Right lobe of liver (tissue), 6 donors: ENCODE results near the gene IZUMO4. TPM values are rescaled to one million over a fixed set of nuclear protein-coding genes. Genes with fewer than 3 reads are reported as not detected.
A peak's percentile ranks its signal among the peaks of the same experiment; 100 is the strongest.

Source experiments
- ATAC-seq, 4 donors: fragments of 200-7000 bp; cut with Tn5 transposase; one replicate each; pipeline ENCODE4 v1.9.1; 2020; ENCODE audit warnings: mild to moderate bottlenecking in 4 of 4, moderate library complexity in 4 of 4
- DNase-seq, 3 donors: peaks; one replicate each; pipeline ENCODE4 v3.0.0-alpha.2; 2020
- H3K27ac ChIP-seq, 3 donors: fragments of 200-600 bp; one replicate each; pipeline ENCODE4 v1.8.0; 2022
- H3K27me3 ChIP-seq, 2 donors: fragments of 200-600 bp; one replicate each; pipeline ENCODE4 v1.8.0; 2022
- H3K36me3 ChIP-seq, 4 donors: fragments of 200-600 bp; sonication (generic) in 1 of 4; one replicate each; pipeline versions ENCODE4 v1.5.1 to v1.8.0; 2017 to 2022; ENCODE audit warnings: control low read depth in 1 of 4
- H3K4me1 ChIP-seq, 4 donors: fragments of 200-600 bp; sonication (generic) in 1 of 4; one replicate each; pipeline versions ENCODE4 v1.5.1 to v1.8.0; 2017 to 2022; ENCODE audit warnings: control low read depth in 1 of 4
- H3K4me3 ChIP-seq, 3 donors: fragments of 200-600 bp; one replicate each; pipeline ENCODE4 v1.8.0; 2022
- H3K9me3 ChIP-seq, 4 donors: fragments of 200-600 bp; sonication (generic) in 1 of 4; one replicate each; pipeline versions ENCODE4 v1.5.1 to v1.8.0; 2017 to 2022; ENCODE audit warnings: control low read depth in 1 of 4
- POLR2A ChIP-seq: fragments of 450-650 bp; IDR thresholded peaks from one replicate; pipeline ENCODE4 v1.6.1; 2017; ENCODE audit warnings: antibody characterized with exemption, mild to moderate bottlenecking
- WGBS: methylation state at CpG from one replicate; pipeline ENCODE4 v1.1.6; 2018; ENCODE audit warnings: low coverage, low lambda C conversion rate; ENCODE audit not compliant: insufficient coverage; ENCODE audit errors: missing lambda C conversion rate; 5-methylcytosine and 5-hydroxymethylcytosine counted together
- intact Hi-C, 2 donors: fragments of 100-400 bp; cut with DNase I; formaldehyde crosslinking; loops; one replicate each; pipeline versions ENCODE4 v1.11.2 to v1.14.1; 2022
- total RNA-seq, 6 experiments: library from RNA; depleted of rRNA in 2 of 6; stranded (reverse); fragments of >200 nt in 2 of 6; fragmentation: NEBNext Ultra II Directional in 3 of 6; extraction: Animal tissue kit (Norgen Biotek cat#: 25700) in 3 of 6; gene quantifications; one replicate each; pipeline versions ENCODE4 v1.1.0 to v1.2.4, GENCODE V29; 2016 to 2023
- TF ChIP-seq, protein P1 (sequence below), 4 donors: fragments of 200-600 bp in 3 of 4; fragments of 450-650 bp in 1 of 4; IDR thresholded peaks; one replicate each; pipeline versions ENCODE4 v1.5.1 to v1.8.0; 2016 to 2022; ENCODE audit warnings: antibody characterized with exemption in 4 of 4, mild to moderate bottlenecking in 2 of 4
- donor health status: DM: no; HTN: yes; CAD: no.
- donor health status: DM: no; HTN: no; CAD: no.
- donor health status: DM: no; HTN: no; CAD: no.
- donor health status: DM: no; HTN: yes; CAD: no.
- donor health status: DM: no; HTN: yes; CAD: no.

Gene IZUMO4
- total RNA-seq, 6 experiments from 2014 or later = 1.2 to 6.9 (median 4.2) TPM; not detected in 1

DNA sequence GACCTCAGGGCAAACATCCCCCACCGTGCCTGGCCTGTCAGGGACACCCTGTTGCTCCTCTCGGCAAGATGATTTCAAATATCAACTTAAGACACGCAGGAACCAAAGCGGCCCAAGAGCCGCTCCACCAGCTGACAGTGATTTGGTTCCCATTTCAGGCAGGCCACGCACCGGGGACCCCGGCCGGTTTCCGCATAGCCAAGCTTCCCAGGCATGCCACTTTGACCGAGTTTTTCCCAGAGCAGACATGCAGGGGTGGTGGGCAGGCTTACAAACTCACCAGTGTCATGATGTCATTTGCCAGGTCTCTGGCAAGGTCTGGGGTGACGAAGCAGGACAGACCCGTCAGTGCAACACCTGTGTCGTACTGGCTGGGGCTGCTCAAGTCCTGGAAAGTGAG is 35.5 kb downstream of the IZUMO4 start:
- peaks cover 0 to 27% (median 8%) of the 10 kb centered on the region in 4 donors for H3K4me1 ChIP-seq
- H3K27me3 ChIP-seq = no peaks in the 10 kb centered on the region
- ATAC-seq (no peak), DNase-seq (no peak)
- no peak overlapping the region for H3K27ac ChIP-seq
- H3K4me3 ChIP-seq = no peak overlapping the region
- intact Hi-C loops = no loop called here
- H3K36me3 ChIP-seq = peaks cover 0 to 51% (median 12%) of the 10 kb centered on the region in 4 donors
- H3K9me3 ChIP-seq = no peaks in the 10 kb centered on the region
- WGBS = 87% methylated on average over 3 of the region's 14 CpGs
- TF ChIP-seq POLR2A = no peak
- TF ChIP-seq, protein P1, sequence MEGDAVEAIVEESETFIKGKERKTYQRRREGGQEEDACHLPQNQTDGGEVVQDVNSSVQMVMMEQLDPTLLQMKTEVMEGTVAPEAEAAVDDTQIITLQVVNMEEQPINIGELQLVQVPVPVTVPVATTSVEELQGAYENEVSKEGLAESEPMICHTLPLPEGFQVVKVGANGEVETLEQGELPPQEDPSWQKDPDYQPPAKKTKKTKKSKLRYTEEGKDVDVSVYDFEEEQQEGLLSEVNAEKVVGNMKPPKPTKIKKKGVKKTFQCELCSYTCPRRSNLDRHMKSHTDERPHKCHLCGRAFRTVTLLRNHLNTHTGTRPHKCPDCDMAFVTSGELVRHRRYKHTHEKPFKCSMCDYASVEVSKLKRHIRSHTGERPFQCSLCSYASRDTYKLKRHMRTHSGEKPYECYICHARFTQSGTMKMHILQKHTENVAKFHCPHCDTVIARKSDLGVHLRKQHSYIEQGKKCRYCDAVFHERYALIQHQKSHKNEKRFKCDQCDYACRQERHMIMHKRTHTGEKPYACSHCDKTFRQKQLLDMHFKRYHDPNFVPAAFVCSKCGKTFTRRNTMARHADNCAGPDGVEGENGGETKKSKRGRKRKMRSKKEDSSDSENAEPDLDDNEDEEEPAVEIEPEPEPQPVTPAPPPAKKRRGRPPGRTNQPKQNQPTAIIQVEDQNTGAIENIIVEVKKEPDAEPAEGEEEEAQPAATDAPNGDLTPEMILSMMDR (IDR thresholded peaks at IDR 0.05) = no peak

- intact Hi-C loops = no loop called here
- 54% methylated on average over 8 of the region's 19 CpGs for WGBS
- TF ChIP-seq, protein P1 (IDR thresholded peaks at IDR 0.05) = no peak
- no peak for TF ChIP-seq POLR2A
- DNase-seq (peak; percentile 73 to 81 (median 80)), ATAC-seq (peak; percentile 77 to 87 (median 78))
- Histone ChIP-seq H3K9me3 (no peaks in the 10 kb centered on the region), H3K4me1 (peaks cover 0 to 27% (median 8%) of the 10 kb centered on the region in 4 donors), H3K4me3 (peak overlapping the region in 1 of 3 donors; percentile 2), H3K27ac (peak overlapping the region in 2 of 3 donors; percentile 41 to 84), H3K27me3 (no peaks in the 10 kb centered on the region), H3K36me3 (peaks cover 0 to 54% (median 12%) of the 10 kb centered on the region in 4 donors)
Measured at GRCh38 chr19:2132731-2133490, 36.2 kb downstream of the IZUMO4 start.

DNA sequence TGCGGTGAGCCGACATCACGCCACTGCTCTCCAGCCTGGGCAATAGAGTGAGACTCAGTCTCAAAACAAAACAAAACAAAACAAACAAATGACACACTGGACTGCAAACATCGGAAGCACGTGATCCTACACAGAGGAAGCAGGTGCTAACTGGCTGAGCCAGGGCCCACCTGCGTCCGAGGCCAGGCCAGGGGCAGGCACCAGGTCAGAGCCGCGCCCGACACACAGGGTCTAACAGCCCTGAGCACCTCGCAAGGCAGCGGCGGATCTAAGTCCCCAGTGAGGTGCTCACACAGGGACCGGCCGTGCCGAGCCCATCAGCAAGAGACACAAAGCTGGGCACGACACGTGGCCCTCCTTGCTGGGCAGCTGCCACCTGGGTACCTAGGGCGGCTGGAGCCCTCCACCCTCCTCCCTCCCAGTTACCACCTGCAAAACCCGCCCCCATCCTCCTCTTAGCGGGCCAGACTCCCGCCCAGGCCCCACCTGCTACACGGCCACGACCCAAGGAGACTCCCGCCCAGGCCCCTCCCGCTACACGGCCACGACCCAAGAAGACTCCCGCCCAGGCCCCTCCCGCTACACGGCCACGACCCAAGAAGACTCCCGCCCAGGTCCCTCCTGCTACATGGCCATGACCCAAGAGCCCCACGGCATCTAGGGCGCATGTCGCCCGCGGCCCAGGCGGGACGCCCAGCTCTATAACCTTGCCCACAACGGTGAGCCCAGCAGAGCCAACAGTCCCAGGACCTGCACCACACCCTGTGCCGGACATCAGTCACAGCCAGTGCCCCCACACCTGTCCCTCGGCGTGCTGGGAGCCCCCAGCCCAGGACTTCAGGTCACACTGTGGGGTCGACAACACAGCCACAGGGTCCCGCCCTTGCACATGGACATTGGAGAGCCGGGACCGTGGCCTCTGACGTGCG is 39.0 kb downstream of the IZUMO4 start:
- H3K4me3 ChIP-seq = no peak overlapping the region
- H3K4me1 ChIP-seq = peaks cover 0 to 27% (median 8%) of the 10 kb centered on the region in 4 donors
- TF ChIP-seq POLR2A = no peak
- TF ChIP-seq, protein P1 (IDR thresholded peaks at IDR 0.05) = no peak
- no peaks in the 10 kb centered on the region for H3K9me3 ChIP-seq
- no peaks in the 10 kb centered on the region for H3K27me3 ChIP-seq
- intact Hi-C loops = no loop called here
- H3K36me3 ChIP-seq = peaks cover 0 to 37% (median 8%) of the 10 kb centered on the region in 4 donors
- DNase-seq (peak in 2 of 3 donors; percentile 73 to 76), ATAC-seq (peak; percentile 82 to 88 (median 86))
- H3K27ac ChIP-seq = peak overlapping the region; percentile 54 to 84 (median 74)
- WGBS = 67% methylated on average over 19 of the region's 50 CpGs

- H3K27me3 ChIP-seq = no peaks in the 10 kb centered on the region
- peaks cover 0 to 27% (median 8%) of the 10 kb centered on the region in 4 donors for H3K4me1 ChIP-seq
- no peak overlapping the region for H3K4me3 ChIP-seq
- no peak for DNase-seq
- WGBS = 100% methylated on average over 3 of the region's 23 CpGs
- no peak for ATAC-seq
- TF ChIP-seq, protein P1 (IDR thresholded peaks at IDR 0.05) = no peak
- no peak for TF ChIP-seq POLR2A
- peaks cover 0 to 32% (median 7%) of the 10 kb centered on the region in 4 donors for H3K36me3 ChIP-seq
- intact Hi-C loops = no loop called here
- no peak overlapping the region for H3K27ac ChIP-seq
- no peaks in the 10 kb centered on the region for H3K9me3 ChIP-seq
Measured at GRCh38 chr19:2136796-2137195, 40.1 kb downstream of the IZUMO4 start.
